Fibroblast of skin of right biceps (primary cell): ENCODE results near the gene SHD.

ENCODE experiments used
- DNase-seq: peaks from one replicate; pipeline ENCODE4 v3.0.0-alpha.2; 2013

The SHD gene

GRCh38 chr19:4301590-4302242, 22.6 kb downstream of the SHD start:
- no peak for DNase-seq

- no peak for DNase-seq
Measured at GRCh38 chr19:4302243-4302640, 23.2 kb downstream of the SHD start, which contains the start of gene TMIGD2. TSS of gene TMIGD2 (minus strand) at chr19:4302389. CDS start at chr19:4302385, 4 bp downstream.

- no peak for DNase-seq
Measured at GRCh38 chr19:4303819-4304537, 24.9 kb downstream of the SHD start.

GRCh38 chr19:4304538-4305256, 25.6 kb downstream of the SHD start, which contains the start of gene FSD1:
TSS of gene FSD1 (plus strand) at chr19:4304598. CDS start at chr19:4304747, 149 bp downstream.
- DNase-seq: peak; percentile 67

GRCh38 chr19:4305257-4305612, 26.2 kb downstream of the SHD start:
- no peak for DNase-seq

GRCh38 chr19:4305659-4306058, 26.6 kb downstream of the SHD start:
- DNase-seq: no peak

- DNase-seq: no peak
Measured at GRCh38 chr19:4310247-4311121, 31.4 kb downstream of the SHD start.

- DNase-seq: no peak
Measured at GRCh38 chr19:4313847-4314490, 34.9 kb downstream of the SHD start.

GRCh38 chr19:4316956-4317355, 37.9 kb downstream of the SHD start:
- DNase-seq: no peak

- DNase-seq: no peak
Measured at GRCh38 chr19:4318460-4318859, 39.4 kb downstream of the SHD start.

GRCh38 chr19:4319067-4319718, 40.1 kb downstream of the SHD start:
- no peak for DNase-seq

GRCh38 chr19:4320419-4320818, 41.4 kb downstream of the SHD start:
- DNase-seq: no peak

- no peak for DNase-seq
Measured at GRCh38 chr19:4322942-4323665, 44.0 kb downstream of the SHD start.

- DNase-seq: no peak
Measured at GRCh38 chr19:4323692-4324091, 44.6 kb downstream of the SHD start.

GRCh38 chr19:4324228-4324627, 45.2 kb downstream of the SHD start:
- no peak for DNase-seq

- DNase-seq: no peak
Measured at GRCh38 chr19:4326215-4326836, 47.3 kb downstream of the SHD start.

GRCh38 chr19:4326837-4327251, 47.8 kb downstream of the SHD start:
- DNase-seq: no peak

GRCh38 chr19:4327252-4327876, 48.3 kb downstream of the SHD start:
- DNase-seq: peak; percentile 64

- no peak for DNase-seq
Measured at GRCh38 chr19:4327877-4328242, 48.8 kb downstream of the SHD start.
